Measurements from ENCODE around the gene PTPN7.
A peak's percentile ranks its signal among the peaks of the same experiment; 100 is the strongest.

The PTPN7 gene

GRCh38 chr1:202124142-202124541 is 36.3 kb downstream of the PTPN7 start:
- H3K4me3 ChIP-seq (replicated peaks in 1 of 2; ENCODE audit: low read depth in 2 of 2, low read length in 2 of 2): no peak overlapping the region
- no peak for DNase-seq (ENCODE audit: low read depth in 2 of 2)
- TF ChIP-seq, protein P1, sequence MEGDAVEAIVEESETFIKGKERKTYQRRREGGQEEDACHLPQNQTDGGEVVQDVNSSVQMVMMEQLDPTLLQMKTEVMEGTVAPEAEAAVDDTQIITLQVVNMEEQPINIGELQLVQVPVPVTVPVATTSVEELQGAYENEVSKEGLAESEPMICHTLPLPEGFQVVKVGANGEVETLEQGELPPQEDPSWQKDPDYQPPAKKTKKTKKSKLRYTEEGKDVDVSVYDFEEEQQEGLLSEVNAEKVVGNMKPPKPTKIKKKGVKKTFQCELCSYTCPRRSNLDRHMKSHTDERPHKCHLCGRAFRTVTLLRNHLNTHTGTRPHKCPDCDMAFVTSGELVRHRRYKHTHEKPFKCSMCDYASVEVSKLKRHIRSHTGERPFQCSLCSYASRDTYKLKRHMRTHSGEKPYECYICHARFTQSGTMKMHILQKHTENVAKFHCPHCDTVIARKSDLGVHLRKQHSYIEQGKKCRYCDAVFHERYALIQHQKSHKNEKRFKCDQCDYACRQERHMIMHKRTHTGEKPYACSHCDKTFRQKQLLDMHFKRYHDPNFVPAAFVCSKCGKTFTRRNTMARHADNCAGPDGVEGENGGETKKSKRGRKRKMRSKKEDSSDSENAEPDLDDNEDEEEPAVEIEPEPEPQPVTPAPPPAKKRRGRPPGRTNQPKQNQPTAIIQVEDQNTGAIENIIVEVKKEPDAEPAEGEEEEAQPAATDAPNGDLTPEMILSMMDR (IDR thresholded peaks at IDR 0.05; ENCODE audit: low read depth, low read length): no peak

DNA sequence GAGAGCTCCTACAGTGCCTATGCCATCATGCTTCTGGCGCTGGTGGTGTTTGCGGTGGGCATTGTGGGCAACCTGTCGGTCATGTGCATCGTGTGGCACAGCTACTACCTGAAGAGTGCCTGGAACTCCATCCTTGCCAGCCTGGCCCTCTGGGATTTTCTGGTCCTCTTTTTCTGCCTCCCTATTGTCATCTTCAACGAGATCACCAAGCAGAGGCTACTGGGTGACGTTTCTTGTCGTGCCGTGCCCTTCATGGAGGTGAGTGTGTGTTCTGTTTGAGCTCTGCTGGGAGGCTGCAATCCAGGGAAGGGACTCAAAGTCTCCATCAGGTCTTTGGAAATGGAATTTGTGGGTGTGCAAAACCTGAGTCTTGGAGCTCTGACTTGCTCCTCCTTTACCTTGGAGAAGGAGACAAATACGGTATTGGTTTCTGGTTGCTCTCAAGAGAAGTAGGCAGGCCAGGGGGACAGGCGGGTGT is 37.0 kb downstream of the PTPN7 start:
- TF ChIP-seq, protein P1 (IDR thresholded peaks at IDR 0.05; ENCODE audit: low read depth, low read length): no peak
- DNase-seq (ENCODE audit: low read depth in 2 of 2): no peak
- H3K4me3 ChIP-seq (replicated peaks in 1 of 2; ENCODE audit: low read depth in 2 of 2, low read length in 2 of 2): no peak overlapping the region

- no peak within 1 kb of the TSS for H3K4me3 ChIP-seq (replicated peaks in 1 of 2; ENCODE audit: low read depth in 2 of 2, low read length in 2 of 2)
- peak; percentile 64 to 69 for DNase-seq (ENCODE audit: low read depth in 2 of 2)
- TF ChIP-seq, protein P1 (IDR thresholded peaks at IDR 0.05; ENCODE audit: low read depth, low read length): peak; percentile 69
These were observed 37.6 kb downstream of the PTPN7 start, which contains the start of gene GPR37L1 for GRCh38 chr1:202122639-202123335. Gene GPR37L1 (plus strand): TSS chr1:202122917. CDS start chr1:202122964, 47 bp downstream.

- no peak for DNase-seq (ENCODE audit: low read depth in 2 of 2)
- no peak overlapping the region for H3K4me3 ChIP-seq (replicated peaks in 1 of 2; ENCODE audit: low read depth in 2 of 2, low read length in 2 of 2)
- TF ChIP-seq, protein P1 (IDR thresholded peaks at IDR 0.05; ENCODE audit: low read depth, low read length): no peak
These were observed 39.4 kb downstream of the PTPN7 start for GRCh38 chr1:202121006-202121405.

- no peak overlapping the region for H3K4me3 ChIP-seq (replicated peaks in 1 of 2; ENCODE audit: low read depth in 2 of 2, low read length in 2 of 2)
- TF ChIP-seq, protein P1 (IDR thresholded peaks at IDR 0.05; ENCODE audit: low read depth, low read length): no peak
- no peak for DNase-seq (ENCODE audit: low read depth in 2 of 2)
These were observed 42.5 kb downstream of the PTPN7 start for GRCh38 chr1:202117898-202118371.

DNA sequence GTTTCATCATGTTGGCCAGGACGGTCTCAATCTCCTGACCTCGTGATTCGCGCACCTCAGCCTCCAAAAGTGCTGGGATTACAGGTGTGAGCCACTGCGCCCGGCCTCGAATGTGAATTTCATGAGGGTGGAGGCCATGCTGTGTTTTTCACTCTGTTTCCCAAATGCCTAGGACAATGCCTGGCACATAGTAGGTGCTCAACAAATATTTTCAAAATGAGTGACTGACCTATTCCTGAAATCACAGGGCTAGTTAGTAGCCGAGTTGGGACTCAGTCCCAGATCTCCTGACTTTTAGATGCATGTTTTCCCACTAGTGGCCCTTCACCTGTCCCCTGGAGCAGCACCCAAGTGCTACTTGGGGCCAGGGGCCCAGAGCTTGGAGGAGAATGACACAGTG is 44.1 kb downstream of the PTPN7 start:
- TF ChIP-seq, protein P1 (IDR thresholded peaks at IDR 0.05; ENCODE audit: low read depth, low read length): no peak
- H3K4me3 ChIP-seq (replicated peaks in 1 of 2; ENCODE audit: low read depth in 2 of 2, low read length in 2 of 2): no peak overlapping the region
- no peak for DNase-seq (ENCODE audit: low read depth in 2 of 2)

All from cardiac fibroblast (primary cell).